Hepatocyte (in vitro differentiated cells): ENCODE data around the gene NT5C. TPM values are rescaled to one million over a fixed set of nuclear protein-coding genes. Genes with fewer than 3 reads are reported as not detected.

ENCODE experiments used
- DNase-seq: peaks from one replicate; pipeline ENCODE4 v3.0.0-alpha.2; 2016; ENCODE audit warnings: low spot score
- H2AFZ ChIP-seq: fragments of 200-600 bp; sonication (generic); 2 replicates; pipeline ENCODE4 v1.6.0; 2016; ENCODE audit warnings: antibody characterized with exemption, mild to moderate bottlenecking
- H3K27ac ChIP-seq: fragments of 200-600 bp; sonication (generic); 2 replicates; pipeline ENCODE4 v1.5.1; 2016; ENCODE audit warnings: mild to moderate bottlenecking
- H3K27me3 ChIP-seq: fragments of 200-600 bp; sonication (generic); 2 replicates; pipeline ENCODE4 v1.6.1; 2016
- H3K36me3 ChIP-seq: fragments of 200-600 bp; sonication (generic); replicated peaks from 2 replicates; pipeline ENCODE4 v1.5.1; 2016; ENCODE audit warnings: low read depth; ENCODE audit not compliant: insufficient read depth
- H3K4me1 ChIP-seq: fragments of 200-600 bp; sonication (generic); 2 replicates; pipeline ENCODE4 v1.5.1; 2016; ENCODE audit warnings: mild to moderate bottlenecking, moderate library complexity; ENCODE audit not compliant: insufficient read depth
- H3K4me2 ChIP-seq: fragments of 200-600 bp; sonication (generic); 2 replicates; pipeline ENCODE4 v1.6.0; 2016
- H3K4me3 ChIP-seq: fragments of 200-600 bp; sonication (generic); 2 replicates; pipeline ENCODE4 v1.5.1; 2016; ENCODE audit warnings: mild to moderate bottlenecking
- H3K79me2 ChIP-seq: fragments of 200-600 bp; sonication (generic); 2 replicates; pipeline ENCODE4 v1.6.0; 2017; ENCODE audit warnings: mild to moderate bottlenecking
- H3K9me2 ChIP-seq: fragments of 200-600 bp; sonication (generic); replicated peaks from 2 replicates; pipeline ENCODE4 v1.6.0; 2017; ENCODE audit warnings: mild to moderate bottlenecking; ENCODE audit not compliant: insufficient read depth
- H3K9me3 ChIP-seq: fragments of 200-600 bp; sonication (generic); 2 replicates; pipeline ENCODE4 v1.5.1; 2016; ENCODE audit warnings: low read depth, mild to moderate bottlenecking
- H4K20me1 ChIP-seq: fragments of 200-600 bp; sonication (generic); 2 replicates; pipeline ENCODE4 v1.6.0; 2016; ENCODE audit warnings: mild to moderate bottlenecking; ENCODE audit not compliant: insufficient read depth, poor library complexity, severe bottlenecking
- CTCF ChIP-seq: fragments of 200-600 bp; sonication (generic); IDR thresholded peaks from 2 replicates; pipeline ENCODE4 v1.5.1; 2016; ENCODE audit warnings: antibody characterized with exemption, mild to moderate bottlenecking; ENCODE audit not compliant: poor library complexity
- EZH2 ChIP-seq: fragments of 200-600 bp; sonication (generic); IDR thresholded peaks from 2 replicates; pipeline ENCODE4 v1.6.1; 2016; ENCODE audit warnings: antibody characterized with exemption, mild to moderate bottlenecking, borderline replicate concordance
- EZH2phosphoT487 ChIP-seq: fragments of 200-600 bp; sonication (generic); IDR thresholded peaks from one replicate; pipeline ENCODE4 v1.6.1; 2018; ENCODE audit warnings: antibody characterized with exemption, mild to moderate bottlenecking, low read depth, moderate library complexity; ENCODE audit not compliant: unreplicated experiment, severe bottlenecking
- WGBS: methylation state at CpG from one replicate; pipeline ENCODE4 v1.1.6; 2016; ENCODE audit warnings: low lambda C conversion rate; ENCODE audit errors: missing lambda C conversion rate; 5-methylcytosine and 5-hydroxymethylcytosine counted together
- polyA plus RNA-seq: library from polyadenylated mRNA; unstranded; fragments of >200 nt; fragmentation: Nextera tagmentation; extraction: Ambion mirVana; gene quantifications from 2 replicates; pipeline ENCODE4 v1.2.1, GENCODE V29; 2016
- total RNA-seq: library from RNA; depleted of rRNA; stranded (reverse); fragments of >200 nt; gene quantifications from 2 replicates; pipeline ENCODE4 v1.2.3, GENCODE V29; 2014

NT5C gene
- total and polyA plus RNA-seq, 2 experiments from 2014 or later: 46.3 to 73.3 TPM

GRCh38 chr17:75099881-75100595, 31.5 kb downstream of the NT5C start:
- no peak overlapping the region for H3K4me2 ChIP-seq
- no peaks in the 10 kb centered on the region for H3K36me3 ChIP-seq
- H3K27ac ChIP-seq: no peak overlapping the region
- DNase-seq: no peak
- no peaks in the 10 kb centered on the region for H3K9me3 ChIP-seq
- no peak overlapping the region for H3K4me3 ChIP-seq
- peaks cover 2% of the 10 kb centered on the region for H3K4me1 ChIP-seq
- H3K79me2 ChIP-seq: peaks cover 3% of the 10 kb centered on the region
- H3K9me2 ChIP-seq: no peaks in the 10 kb centered on the region
- TF ChIP-seq EZH2phosphoT487 (no peak), CTCF (no peak), EZH2 (no peak)
- no peaks in the 10 kb centered on the region for H4K20me1 ChIP-seq
- no peak overlapping the region for H2AFZ ChIP-seq
- H3K27me3 ChIP-seq: no peaks in the 10 kb centered on the region
- 98% methylated on average over 31 of the region's 31 CpGs for WGBS

GRCh38 chr17:75098861-75099260, 32.7 kb downstream of the NT5C start:
- H3K4me3 ChIP-seq: no peak overlapping the region
- no peak for TF ChIP-seq EZH2
- no peak for TF ChIP-seq CTCF
- TF ChIP-seq EZH2phosphoT487: no peak
- no peak overlapping the region for H2AFZ ChIP-seq
- H3K9me3 ChIP-seq: no peaks in the 10 kb centered on the region
- H3K27ac ChIP-seq: no peak overlapping the region
- H3K4me2 ChIP-seq: no peak overlapping the region
- WGBS: 86% methylated on average over 7 of the region's 7 CpGs
- no peak for DNase-seq
- H3K36me3 ChIP-seq: no peaks in the 10 kb centered on the region
- H3K27me3 ChIP-seq: no peaks in the 10 kb centered on the region
- H4K20me1 ChIP-seq: no peaks in the 10 kb centered on the region
- H3K79me2 ChIP-seq: peaks cover 9% of the 10 kb centered on the region
- no peaks in the 10 kb centered on the region for H3K9me2 ChIP-seq
- H3K4me1 ChIP-seq: peaks cover 7% of the 10 kb centered on the region

GRCh38 chr17:75097865-75098264, 33.7 kb downstream of the NT5C start:
- TF ChIP-seq CTCF (no peak), EZH2phosphoT487 (no peak), EZH2 (no peak)
- peak overlapping the region; percentile 23 for H3K27ac ChIP-seq
- H3K36me3 ChIP-seq: no peaks in the 10 kb centered on the region
- no peak for DNase-seq
- no peak overlapping the region for H3K4me3 ChIP-seq
- peaks cover 17% of the 10 kb centered on the region for H3K79me2 ChIP-seq
- over 99% methylated on average over 7 of the region's 7 CpGs for WGBS
- H3K4me1 ChIP-seq: peaks cover 17% of the 10 kb centered on the region
- no peak overlapping the region for H3K4me2 ChIP-seq
- H3K27me3 ChIP-seq: no peaks in the 10 kb centered on the region
- H3K9me2 ChIP-seq: no peaks in the 10 kb centered on the region
- no peaks in the 10 kb centered on the region for H4K20me1 ChIP-seq
- no peak overlapping the region for H2AFZ ChIP-seq
- H3K9me3 ChIP-seq: no peaks in the 10 kb centered on the region
